Stimulated activated CD8-positive, alpha-beta memory T cell treated with anti-CD3 and anti-CD28 coated beads, Interleukin-12 subunit alpha, Interleukin-12 subunit beta, amount 100 ng/mL, for 1 hour (primary cell): ENCODE results near the gene CCDC124.
A peak's percentile ranks its signal among the peaks of the same experiment; 100 is the strongest.
"Not testable (repeated sequence)": the region's sequence is repeated elsewhere in the genome, so short reads cannot be mapped to it uniquely, and the experiment has no call there.

Source experiments
- DNase-seq: peaks from one replicate; pipeline ENCODE4 v3.0.0-alpha.2; 2020; ENCODE audit warnings: low read depth

The CCDC124 gene, protein sequence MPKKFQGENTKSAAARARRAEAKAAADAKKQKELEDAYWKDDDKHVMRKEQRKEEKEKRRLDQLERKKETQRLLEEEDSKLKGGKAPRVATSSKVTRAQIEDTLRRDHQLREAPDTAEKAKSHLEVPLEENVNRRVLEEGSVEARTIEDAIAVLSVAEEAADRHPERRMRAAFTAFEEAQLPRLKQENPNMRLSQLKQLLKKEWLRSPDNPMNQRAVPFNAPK

DNA sequence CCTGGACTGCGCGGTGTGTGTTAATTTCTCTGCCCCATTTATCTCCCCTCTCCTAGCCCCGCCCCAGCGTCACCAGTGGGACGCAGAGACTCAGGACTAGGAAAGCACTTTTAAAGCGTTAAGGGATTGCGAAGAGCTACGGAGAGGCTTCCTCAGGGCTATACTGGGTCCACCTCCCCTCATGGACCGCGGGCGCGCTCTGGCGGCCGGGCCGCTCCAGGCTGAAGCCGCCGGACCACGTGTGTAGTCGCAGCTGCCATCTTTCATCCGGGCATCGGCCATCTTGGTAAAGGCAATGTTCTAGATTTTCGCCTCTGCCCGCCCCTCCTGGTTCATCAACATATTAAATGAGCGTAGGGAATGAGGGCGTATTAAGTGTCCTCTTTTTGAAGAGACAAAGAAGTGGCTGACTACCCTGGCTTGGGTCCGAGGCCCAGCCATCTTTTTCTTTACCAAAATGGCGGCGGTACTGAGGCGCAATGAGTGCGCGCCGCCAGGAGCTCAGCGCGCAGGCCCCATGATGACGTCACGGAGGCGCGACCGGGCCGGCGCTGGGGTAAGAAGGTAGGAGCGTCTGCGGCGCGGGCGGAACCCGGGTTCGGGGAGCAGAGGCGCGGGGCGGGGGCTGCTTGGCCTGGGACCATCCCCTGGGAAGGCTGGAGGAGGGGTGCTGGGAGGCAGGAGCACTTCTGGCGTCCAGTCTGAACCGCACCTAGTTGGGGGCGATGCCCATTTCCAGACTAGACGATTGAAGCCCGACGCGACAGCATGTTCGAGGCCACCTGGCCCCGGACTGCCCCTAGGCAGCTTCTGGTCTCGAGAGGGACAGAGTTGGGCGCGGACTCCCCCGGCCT, at the start of gene CCDC124:
TSS of gene CCDC124 (plus strand) at position 531 of the 854 bp plus-strand sequence. CDS start 3,406 bp downstream, outside the sequence.
- peak; percentile 85 for DNase-seq

DNA sequence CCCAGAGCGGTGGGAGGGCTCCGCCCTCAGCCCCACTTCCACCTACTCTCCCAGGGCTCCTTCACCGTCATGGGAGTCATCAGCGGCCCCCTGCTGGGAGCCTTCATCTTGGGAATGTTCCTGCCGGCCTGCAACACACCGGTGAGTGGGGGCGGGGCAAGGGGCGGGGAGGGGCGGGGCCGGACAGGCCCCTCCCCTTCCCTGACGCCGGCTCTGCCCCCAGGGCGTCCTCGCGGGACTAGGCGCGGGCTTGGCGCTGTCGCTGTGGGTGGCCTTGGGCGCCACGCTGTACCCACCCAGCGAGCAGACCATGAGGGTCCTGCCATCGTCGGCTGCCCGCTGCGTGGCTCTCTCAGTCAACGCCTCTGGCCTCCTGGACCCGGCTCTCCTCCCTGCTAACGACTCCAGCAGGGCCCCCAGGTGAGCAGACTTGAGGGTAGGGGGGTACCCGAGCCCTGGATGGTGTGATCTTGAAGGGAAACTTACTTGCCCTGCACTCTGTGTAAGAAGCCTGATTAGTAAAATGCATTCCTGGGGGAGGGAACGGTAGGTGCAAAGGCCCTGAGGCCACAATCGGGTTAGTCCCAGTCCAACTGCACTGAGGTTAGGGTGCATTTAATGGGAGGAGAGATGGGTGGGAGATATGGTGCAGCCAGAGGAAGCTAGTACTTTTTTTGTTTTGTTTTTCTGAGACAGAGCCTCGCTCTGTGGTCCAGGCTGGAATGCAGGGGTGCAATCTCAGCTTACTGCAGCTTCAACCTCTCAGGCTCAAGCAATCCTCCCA, 49.0 kb upstream of the CCDC124 start:
- DNase-seq = no peak

DNA sequence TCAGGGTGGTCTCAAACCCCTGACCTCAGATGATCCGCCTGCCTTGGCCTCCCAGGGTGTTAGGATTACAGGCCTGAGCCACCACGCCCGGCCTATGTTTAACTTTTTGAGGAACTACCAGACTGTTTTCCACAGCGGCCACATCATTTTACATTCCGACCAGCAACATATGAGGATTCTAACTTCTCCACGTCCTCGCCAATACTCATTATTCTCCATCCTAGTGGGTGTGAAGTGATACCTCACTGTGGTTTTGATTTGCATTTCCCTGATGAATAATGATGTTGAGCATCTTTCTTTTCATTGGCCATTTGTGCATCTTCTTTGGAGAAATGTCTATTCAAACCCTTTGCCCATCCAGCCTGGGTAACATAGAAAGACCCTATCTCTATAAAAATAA, 46.3 kb upstream of the CCDC124 start:
- DNase-seq = no peak

DNA sequence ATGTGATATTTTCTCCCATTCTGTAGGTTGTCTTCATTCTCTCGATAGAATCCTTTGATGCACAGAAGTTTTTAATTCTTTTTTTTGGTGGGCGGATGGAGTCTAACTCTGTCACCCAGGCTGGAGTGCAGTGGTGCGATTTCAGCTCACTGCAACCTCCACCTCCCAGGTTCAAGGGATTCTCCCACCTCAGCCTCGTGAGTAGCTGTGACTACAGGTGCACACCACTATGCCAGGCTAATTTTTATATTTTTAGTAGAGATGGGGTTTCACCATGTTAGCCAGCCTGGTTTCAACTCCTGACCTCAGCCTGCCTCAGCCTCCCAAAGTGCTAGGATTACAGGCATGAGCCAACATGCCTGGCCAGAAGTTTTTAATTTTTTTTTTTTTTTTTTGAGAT, 45.6 kb upstream of the CCDC124 start:
- not testable (repeated sequence) for DNase-seq

DNA sequence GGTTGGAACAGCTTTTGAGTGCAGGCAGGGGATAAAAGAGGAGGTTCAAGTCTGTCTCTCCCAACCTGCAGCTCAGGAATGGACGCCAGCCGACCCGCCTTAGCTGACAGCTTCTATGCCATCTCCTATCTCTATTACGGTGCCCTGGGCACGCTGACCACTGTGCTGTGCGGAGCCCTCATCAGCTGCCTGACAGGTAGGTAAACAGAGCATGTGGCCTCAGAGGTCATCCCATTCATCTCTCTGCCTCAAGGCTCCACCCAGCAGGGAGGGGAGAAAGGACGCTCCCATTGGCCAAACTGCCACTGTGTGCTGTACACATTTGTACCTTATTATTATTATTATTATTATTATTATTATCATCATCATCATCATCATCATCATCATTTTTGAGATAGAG, 44.6 kb upstream of the CCDC124 start:
- DNase-seq = no peak

DNA sequence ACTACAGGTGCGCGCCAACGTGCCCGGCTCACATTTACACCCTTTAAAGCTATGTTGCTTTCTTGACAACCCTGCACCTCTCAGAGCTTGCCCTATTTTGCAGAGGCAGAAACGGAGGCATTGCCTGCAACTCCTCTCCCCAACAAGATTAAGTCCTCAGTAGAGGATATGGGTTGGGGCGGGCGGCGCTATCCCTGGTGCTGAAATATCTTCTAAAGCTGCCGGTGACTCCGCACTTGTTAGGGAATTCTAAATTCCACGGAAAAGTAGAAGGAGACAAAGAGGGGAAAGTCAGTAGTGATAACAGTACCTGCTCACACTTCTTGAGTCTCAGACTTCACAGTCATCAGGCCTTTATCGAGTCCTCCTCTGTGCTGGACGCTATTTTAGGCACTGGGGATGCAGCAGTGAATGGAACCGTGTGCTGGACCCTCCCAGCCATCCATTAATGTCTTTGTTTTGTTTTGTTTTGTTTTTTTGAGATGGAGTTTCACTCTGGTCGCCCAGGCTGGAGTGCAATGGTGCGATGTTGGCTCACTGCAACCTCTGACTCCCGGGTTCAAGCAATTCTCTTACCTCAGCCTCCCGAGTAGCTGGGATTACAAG, 43.1 kb upstream of the CCDC124 start:
- DNase-seq = no peak

DNA sequence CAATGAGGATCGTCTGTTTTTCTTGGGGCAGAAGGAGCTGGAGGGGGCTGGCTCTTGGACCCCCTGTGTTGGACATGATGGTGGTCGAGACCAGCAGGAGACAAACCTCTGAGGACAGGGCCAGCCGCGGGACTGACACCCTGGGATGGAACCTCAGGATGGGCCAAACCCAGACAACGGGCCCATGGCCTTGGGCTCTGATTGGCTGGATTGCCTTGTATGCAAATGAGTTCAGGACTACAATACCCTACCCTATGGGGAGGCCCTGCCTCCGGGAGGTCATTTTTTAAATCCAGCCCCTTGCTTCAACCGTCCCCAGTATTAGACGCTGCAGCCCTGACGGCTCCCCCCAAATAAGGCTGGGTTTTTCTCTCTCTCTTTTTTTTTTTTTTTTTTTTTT, 39.0 kb upstream of the CCDC124 start:
- DNase-seq = no peak

DNA sequence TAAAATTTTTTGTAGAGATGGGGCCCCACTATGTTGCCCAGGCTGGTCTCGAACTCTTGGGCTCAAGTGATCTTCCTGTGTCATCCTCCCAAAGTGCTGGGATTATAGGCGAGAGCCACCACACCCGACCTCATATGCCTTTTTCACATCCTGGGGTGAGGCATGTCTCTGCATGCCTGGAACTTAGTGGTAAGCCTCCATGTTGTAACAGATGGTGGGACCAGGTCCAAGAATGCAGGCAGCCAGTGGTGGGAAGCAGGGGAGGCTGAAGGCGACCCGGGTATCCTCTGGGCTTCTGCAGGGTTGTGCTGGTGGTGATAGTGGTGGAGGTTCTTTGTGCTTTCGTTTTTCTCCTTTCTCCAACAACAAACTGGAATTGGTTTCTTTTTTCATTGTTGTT, 30.1 kb upstream of the CCDC124 start:
- no peak for DNase-seq

DNA sequence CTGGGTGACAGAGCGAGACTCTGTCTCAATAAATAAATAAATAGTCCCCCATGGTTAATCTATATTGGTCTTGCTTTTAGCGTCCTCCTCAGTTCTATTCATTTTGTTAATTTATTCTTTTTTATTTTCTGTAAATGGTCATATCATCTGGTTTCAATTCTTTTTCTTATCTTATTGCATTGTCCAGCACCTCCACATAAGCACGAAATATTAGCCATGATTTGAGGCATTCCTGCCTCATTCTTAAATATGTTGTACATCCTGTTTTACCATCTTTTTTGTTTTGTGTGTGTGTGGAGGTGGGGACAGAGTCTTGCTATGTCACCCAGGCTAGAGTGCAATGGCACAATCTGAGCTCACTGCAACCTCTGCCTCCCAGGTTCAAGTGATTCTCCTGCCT, 24.6 kb upstream of the CCDC124 start:
- no peak for DNase-seq

DNA sequence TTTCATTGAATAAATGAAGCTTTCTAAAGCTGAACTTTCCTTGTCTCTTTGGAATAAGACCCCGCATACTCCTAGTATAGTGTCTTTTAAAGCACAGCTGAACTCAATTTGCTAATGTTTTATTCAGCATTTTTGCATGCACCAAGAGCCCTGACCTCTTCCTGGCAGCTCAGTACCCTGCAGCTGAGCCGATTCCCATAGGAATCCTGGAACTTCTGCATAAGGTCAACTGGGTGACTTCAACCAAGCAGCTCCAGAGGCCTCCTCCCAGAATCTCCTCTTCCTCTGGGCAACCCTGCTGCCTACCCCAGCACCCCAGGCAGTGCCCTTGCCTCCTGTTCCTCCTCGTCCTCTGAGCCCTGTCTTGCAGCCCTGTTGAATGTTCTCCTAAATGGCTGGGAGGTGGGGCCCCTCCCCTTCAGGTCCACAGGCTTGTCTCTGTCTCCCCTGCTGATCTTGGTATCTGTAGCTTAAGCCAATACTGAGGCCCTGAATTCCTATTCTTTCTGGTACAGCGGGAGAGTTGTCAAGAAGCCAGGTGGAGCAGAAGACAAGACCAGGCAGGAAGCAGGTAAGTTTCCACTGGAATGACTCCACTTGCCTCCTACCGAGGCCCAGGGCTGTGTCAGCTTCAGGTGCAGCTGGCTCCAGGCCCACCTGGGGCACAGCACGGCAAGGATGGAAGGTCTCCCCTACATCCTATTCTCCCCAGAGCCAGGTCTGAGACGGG, 23.6 kb upstream of the CCDC124 start:
- DNase-seq = no peak

DNA sequence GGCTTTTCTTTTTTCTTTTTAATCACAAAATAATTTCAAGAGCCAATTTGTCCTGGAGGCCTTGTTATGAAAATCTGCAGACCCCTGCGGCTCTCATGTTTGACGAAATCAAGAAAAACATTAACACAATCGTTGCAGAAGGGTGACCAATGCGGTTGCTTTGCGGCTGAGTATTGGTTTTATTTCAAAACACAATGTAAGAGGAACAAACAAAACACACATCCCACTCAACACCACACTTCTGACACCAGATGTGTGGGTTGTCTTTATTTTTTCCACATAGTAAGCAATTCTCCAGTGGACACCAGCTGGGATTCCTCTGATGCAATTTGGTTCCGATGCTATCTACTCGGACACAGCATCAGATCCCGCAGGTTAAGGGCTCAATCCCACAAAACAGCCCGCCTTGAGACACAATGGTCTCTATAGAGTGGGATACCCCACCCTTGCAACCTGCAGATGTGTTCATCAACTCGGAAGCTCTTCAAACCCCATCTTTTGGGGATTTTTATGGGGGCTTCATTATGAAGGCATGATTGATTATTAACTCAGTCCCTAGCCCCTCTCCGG, 21.9 kb upstream of the CCDC124 start:
- DNase-seq = no peak

DNA sequence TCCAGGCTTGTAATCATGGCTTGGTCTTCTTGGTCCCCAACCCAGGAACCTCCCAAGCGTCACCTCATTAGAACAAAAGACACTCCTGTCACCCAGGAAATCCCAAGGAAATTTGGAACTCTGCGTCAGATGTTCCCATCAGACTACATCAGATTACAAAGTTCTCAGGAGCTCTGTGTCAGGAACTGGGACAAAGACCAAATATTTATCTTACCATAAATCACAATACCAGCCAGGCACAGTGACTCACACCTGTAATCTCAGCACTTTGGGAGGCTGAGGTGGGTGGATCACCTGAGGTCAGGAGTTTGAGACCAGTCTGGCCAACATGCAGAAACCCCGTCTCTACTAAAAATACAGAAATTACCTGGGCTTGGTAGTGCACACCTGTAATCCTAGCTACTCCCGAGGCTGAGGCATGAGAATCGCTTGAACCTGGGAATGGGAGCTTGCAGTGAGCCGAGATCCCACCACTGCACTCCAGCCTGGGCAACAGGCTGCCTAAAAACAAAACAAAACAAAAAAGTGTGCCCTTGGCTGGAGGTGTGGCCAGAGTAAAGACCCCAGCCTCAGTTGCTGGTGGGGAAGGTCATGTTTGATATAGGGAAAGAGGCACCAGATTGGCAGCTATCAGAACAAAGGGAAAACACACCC, 16.7 kb upstream of the CCDC124 start:
- DNase-seq = no peak

DNA sequence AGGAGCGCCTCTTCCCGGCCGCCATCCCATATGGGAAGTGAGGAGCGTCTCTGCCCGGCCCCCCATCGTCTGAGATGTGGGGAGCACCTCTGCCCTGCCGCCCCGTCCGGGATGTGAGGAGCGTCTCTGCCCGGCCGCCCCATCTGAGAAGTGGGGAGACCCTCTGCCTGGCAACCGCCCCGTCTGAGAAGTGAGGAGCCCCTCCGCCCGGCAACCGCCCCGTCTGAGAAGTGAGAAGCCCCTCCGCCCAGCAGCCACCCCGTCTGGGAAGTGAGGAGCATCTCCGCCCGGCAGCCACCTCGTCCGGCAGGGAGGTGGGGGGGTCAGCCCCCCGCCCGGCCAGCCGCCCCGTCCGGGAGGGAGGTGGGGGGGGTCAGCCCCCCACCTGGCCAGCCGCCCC, 14.7 kb upstream of the CCDC124 start:
- not testable (repeated sequence) for DNase-seq

DNA sequence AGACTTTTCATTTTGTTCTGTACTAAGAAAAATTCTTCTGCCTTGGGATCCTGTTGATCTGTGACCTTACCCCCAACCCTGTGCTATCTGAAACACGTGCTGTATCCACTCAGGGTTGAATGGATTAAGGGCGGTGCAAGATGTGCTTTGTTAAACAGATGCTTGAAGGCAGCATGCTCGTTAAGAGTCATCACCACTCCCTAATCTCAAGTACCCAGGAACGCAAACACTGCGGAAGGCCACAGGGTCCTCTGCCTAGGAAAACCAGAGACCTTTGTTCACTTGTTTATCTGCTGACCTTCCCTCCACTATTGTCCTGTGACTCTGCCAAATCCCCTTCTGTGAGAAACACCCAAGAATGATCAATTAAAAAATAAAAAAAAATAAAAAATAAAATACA, 13.7 kb upstream of the CCDC124 start:
- DNase-seq = not testable (repeated sequence)

DNA sequence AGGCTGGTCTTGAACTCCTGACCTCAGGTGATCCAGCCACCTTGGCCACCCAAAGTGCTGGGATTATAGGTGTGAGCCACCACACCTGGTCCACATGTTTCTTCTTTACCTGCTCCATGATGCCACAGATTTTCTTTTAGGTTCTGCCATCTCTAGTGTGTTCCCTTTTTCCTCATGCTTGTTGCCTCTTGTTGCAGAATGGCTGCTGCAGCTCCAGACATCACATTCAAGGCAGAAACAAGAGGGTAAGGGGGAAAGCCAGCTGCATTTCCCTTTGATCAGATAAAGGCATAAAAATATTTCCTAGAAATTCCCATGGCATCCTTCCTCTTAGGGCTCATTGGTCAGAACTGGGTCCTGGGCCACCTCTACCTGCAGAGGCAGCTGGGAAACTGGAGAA, 12.3 kb upstream of the CCDC124 start:
- no peak for DNase-seq

DNA sequence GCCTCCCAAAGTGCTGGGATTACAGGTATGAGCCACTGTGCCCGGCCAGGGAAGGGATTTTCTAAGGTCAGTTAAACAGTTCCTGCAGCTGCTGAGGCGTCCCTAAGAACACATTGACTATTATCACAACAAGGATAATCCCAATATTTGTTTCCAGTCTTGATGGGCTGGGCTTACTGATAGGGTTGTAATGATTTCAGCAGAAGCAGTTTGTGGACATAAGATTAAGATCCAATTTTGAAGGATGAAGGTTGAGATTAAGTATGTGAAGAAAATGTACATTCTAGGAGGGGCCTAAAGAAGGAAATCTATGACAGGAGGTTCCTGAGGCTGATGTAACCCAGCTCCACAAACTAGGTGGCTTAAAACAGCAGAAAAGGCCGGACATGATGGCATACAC, 10.7 kb upstream of the CCDC124 start:
- no peak for DNase-seq

DNA sequence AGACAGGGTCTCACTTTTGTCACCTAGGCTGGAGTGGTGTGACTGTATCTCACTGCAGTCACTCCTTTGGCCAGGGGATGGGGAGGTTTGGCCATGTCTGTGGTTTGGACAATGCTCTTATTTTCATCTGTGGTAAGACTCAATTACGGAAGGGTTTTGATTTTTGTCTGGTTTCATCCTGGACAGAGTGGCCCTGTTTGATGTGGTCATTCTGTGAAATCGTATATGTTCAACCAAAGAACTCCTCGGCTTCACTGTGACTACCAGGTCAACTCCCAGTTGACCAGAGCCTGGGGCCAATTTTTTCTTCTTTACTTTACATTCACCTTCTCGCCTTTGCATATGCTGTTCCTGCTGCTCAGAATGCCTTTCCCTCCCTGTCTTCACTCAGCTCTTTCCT, 6.8 kb upstream of the CCDC124 start:
- no peak for DNase-seq

DNA sequence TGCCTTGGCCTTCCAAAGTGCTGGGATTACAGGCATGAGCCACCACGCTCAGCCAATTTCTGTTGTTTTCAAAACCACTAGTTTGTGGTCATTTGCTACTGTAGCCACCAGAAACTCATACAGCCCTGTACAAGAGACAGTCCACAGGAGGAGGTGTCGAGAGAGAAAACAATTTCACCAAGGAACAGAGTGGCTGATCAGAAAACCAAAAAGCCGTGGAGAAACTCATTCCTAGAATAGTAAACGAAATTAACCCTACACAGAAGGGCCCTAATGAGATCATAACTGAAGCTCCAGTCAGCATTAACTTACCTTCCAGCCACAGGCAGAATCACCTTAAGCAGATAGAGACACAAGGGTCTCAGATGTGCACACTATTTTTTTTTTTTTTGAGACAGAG, 3.8 kb upstream of the CCDC124 start:
- DNase-seq = no peak

DNA sequence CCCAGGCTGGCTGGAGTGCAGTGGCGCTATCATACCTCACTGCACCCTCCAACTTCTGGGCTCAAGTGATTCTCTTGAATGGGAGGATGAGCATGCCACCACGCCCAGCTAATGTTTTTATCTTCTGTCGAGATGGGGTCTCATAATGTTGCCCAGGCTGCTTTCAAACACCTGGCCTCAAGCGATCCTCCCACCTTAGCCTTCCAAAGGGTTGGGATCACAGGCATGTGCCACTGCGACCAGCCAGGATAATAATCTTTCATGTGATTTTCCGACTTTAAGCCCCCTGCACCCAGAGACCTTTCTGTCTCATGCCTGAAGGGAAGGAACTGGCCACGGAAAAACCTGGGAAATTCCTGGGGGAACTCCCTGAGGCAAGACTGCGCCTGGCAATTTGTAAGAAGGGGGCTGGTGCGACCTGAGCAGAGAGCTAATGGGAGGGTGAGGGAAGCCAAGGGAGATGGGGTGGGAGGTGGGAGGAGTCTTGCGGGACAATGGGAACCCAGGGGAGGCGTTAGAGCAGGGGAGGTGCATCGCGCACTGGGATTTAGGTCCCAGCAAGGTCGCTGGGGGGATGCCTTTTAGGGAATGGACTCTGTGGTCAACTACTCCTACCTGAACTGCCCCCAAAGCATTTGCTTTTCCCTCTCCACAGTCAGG, 1.2 kb upstream of the CCDC124 start:
- DNase-seq = no peak

DNA sequence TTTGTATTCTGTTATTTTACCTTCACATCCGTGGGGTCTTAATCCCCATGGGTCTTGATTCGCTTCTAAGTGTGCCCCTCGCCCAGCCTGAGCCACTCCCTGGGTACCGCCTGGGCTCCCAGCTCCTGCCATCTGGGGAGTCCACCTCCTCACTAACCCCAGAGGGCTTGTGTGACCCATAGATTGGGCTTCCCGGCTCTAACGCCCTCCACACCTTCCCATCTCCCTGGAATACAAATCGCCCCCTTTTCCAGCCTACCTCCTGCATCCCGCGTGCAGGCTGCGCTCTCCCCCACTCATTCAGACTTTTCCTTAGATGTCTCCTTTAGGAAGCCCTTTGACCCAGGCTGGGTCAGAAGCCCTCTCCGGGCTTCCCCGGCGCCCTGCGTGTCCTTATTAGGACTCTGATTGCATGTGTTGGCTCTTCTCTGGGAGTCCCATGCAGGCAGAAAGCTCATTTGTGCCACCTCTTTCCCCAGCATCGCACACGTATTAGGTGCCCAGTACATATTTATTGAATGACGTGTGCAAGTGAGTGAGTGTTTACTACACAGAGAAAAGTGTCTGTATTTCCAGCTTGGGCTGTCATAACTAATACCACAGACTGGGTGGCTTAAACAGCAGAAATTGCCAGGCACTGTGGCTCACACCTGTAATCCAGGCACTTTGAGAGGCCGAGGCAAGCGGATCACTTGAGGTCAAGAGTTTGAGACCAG, 757 bp downstream of the CCDC124 start:
- no peak for DNase-seq
